Measurements from ENCODE around the gene ATP2A2.

DNA sequence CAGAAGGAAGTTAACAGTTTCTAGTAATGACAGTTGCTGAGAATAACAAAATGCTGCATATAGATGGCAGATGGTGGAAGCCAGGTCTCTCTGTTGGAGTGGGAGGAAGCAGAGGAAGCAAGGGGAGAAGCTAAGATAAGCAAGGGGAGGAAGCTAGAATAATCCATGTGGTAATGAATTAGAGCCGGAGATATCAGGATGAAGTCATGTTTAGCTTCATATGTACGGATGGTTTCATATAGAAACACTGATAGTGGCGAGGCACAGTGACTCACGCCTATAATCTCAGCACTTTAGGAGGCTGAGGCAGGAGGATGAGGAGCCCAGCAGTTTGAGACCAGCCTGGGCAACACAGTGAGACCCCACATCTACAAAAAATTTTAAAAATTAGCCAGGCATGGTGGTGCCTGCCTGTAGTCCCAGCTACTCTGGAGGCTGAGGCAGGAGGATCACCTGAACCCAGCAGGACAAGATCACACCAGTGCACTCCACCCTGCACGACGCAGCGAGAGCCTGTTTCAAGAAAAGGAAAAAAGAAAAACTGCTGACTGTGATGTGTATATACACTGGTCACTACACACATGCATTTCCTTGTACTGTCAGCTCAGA, 73.2 kb downstream of the ATP2A2 start:
- TF ChIP-seq, protein P1, sequence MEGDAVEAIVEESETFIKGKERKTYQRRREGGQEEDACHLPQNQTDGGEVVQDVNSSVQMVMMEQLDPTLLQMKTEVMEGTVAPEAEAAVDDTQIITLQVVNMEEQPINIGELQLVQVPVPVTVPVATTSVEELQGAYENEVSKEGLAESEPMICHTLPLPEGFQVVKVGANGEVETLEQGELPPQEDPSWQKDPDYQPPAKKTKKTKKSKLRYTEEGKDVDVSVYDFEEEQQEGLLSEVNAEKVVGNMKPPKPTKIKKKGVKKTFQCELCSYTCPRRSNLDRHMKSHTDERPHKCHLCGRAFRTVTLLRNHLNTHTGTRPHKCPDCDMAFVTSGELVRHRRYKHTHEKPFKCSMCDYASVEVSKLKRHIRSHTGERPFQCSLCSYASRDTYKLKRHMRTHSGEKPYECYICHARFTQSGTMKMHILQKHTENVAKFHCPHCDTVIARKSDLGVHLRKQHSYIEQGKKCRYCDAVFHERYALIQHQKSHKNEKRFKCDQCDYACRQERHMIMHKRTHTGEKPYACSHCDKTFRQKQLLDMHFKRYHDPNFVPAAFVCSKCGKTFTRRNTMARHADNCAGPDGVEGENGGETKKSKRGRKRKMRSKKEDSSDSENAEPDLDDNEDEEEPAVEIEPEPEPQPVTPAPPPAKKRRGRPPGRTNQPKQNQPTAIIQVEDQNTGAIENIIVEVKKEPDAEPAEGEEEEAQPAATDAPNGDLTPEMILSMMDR (IDR thresholded peaks at IDR 0.05): no peak
- no peak for TF ChIP-seq POLR2AphosphoS5 (IDR thresholded peaks at IDR 0.05)
